ENCODE results near the gene OSTM1. TPM values are rescaled to one million over a fixed set of nuclear protein-coding genes. Genes with fewer than 3 reads are reported as not detected.

OSTM1 gene
- total and polyA plus RNA-seq, 2 experiments from 2014 or later = 17.4 to 28.1 TPM

DNA sequence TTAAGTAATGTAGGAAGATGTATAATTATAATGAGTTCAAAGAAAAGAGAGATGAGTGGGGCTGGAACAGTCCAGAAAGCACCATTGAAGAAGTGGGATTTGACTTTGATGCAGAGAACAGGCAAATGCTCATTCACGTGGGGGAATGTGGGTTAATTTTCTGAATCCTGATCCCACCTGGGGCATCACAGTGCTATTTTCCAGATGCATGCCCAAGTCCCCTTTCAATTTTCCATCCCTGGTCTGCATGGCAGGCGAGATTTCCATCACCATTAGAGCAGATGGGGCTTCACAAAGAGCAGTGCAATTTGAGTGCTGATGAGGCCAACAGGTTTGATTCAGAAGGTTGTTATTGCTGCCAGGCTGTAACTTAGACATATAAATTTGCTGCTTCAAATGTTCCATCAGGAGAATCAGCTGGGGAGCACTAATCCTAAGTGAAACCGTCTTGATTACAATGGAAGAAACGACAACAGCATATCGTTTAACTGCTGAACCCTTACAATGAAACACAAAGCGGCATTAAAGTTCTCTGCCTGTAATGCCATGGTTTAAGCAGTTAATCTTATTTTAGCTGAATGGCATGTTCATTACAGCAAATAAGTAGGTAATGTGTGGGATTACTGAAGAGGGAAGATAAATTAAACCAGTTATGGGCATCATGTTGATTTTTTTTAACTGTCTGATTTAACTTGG is 45.2 kb downstream of the OSTM1 start:
- H3K27me3 Mint-ChIP-seq (ENCODE audit: insufficient read depth, low read depth, poor library complexity) = peaks cover 4% of the 10 kb centered on the region
- ATAC-seq (no peak), DNase-seq (ENCODE audit: low spot score) (no peak)
- Histone ChIP-seq H3F3A (replicated peaks; ENCODE audit: low read depth) (no peaks in the 10 kb centered on the region), H2AFZ (no peak overlapping the region), H4K20me1 (replicated peaks; ENCODE audit: insufficient read depth) (no peaks in the 10 kb centered on the region), H3K27me3 (ENCODE audit: insufficient read depth) (no peaks in the 10 kb centered on the region), H3K4me2 (no peak overlapping the region), H3K4me1 (ENCODE audit: insufficient read depth) (no peaks in the 10 kb centered on the region), H3K4me3 (no peak overlapping the region), H3K9me2 (ENCODE audit: insufficient read depth) (no peaks in the 10 kb centered on the region), H3K79me2 (replicated peaks; ENCODE audit: insufficient read depth) (no peaks in the 10 kb centered on the region), H3K36me3 (ENCODE audit: insufficient read depth) (peaks cover 3% of the 10 kb centered on the region), H3K27ac (ENCODE audit: low read depth) (no peak overlapping the region)
- H3K4me1 Mint-ChIP-seq = peaks cover 2% of the 10 kb centered on the region; the same call in 2 of the 3 replicates
- no peak for TF ChIP-seq NANOG (IDR thresholded peaks at IDR 0.05; ENCODE audit: borderline replicate concordance)
- TF ChIP-seq CREB1 (CRISPR knock-in tag; IDR thresholded peaks at IDR 0.05; ENCODE audit: low read depth) = no peak
- no peak overlapping the region for H3K4me3 Mint-ChIP-seq
- H3K27ac Mint-ChIP-seq = no peak overlapping the region
- peaks cover 13% of the 10 kb centered on the region; the same call in 2 of the 3 replicates for H3K36me3 Mint-ChIP-seq (ENCODE audit: low read depth)
- H3K9me3 Mint-ChIP-seq = no peaks in the 10 kb centered on the region

DNA sequence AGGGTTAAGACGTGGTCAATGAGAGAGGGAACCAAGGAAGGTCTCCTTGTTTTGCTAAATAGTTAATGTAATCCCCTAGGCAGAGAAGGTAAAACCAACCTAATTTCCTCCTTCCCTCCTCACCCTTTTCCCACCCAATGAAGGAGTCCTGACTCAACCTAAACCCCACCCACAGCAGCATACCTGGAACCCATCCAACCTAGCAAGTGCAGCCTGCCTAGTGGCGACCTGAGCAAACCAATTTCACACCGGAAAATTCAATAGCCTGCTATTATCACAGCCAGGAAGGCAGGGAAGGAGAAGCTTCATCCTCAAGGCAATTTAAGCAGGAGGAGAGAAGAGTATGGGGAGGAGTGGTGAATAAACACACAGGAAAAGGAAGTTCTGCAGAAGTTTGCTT is 46.9 kb downstream of the OSTM1 start:
- no peaks in the 10 kb centered on the region for H4K20me1 ChIP-seq (replicated peaks; ENCODE audit: insufficient read depth)
- Mint-ChIP-seq H3K4me3 (no peak overlapping the region), H3K9me3 (no peaks in the 10 kb centered on the region), H3K36me3 (ENCODE audit: low read depth) (0 out of 3 replicates have a peak, but pooled peaks cover 3% of the 10 kb centered on the region), H3K27me3 (ENCODE audit: insufficient read depth, low read depth, poor library complexity) (peaks cover 4% of the 10 kb centered on the region), H3K27ac (no peak overlapping the region), H3K4me1 (peaks cover 2% of the 10 kb centered on the region; the same call in 2 of the 3 replicates)
- no peaks in the 10 kb centered on the region for H3F3A ChIP-seq (replicated peaks; ENCODE audit: low read depth)
- DNase-seq (ENCODE audit: low spot score) (peak; percentile 6), ATAC-seq (peak; percentile 66)
- H3K4me2 ChIP-seq = no peak overlapping the region
- H3K4me1 ChIP-seq (ENCODE audit: insufficient read depth) = no peaks in the 10 kb centered on the region
- no peaks in the 10 kb centered on the region for H3K27me3 ChIP-seq (ENCODE audit: insufficient read depth)
- H3K9me2 ChIP-seq (ENCODE audit: insufficient read depth) = no peaks in the 10 kb centered on the region
- 0 out of 2 replicates have a peak overlapping the region, but pooled peaks have one; percentile 7 for H3K27ac ChIP-seq (ENCODE audit: low read depth)
- no peak overlapping the region for H3K4me3 ChIP-seq
- H3K36me3 ChIP-seq (ENCODE audit: insufficient read depth) = no peaks in the 10 kb centered on the region
- H2AFZ ChIP-seq = no peak overlapping the region
- H3K79me2 ChIP-seq (replicated peaks; ENCODE audit: insufficient read depth) = no peaks in the 10 kb centered on the region
- TF ChIP-seq STAT1 (IDR thresholded peaks at IDR 0.05; ENCODE audit: unreplicated experiment) (no peak), EZH2 (IDR thresholded peaks at IDR 0.05; ENCODE audit: low read depth, unreplicated experiment) (no peak), ZNF331 (CRISPR knock-in tag; IDR thresholded peaks at IDR 0.05; ENCODE audit: low read depth) (no peak), NANOG (IDR thresholded peaks at IDR 0.05; ENCODE audit: borderline replicate concordance) (no peak), JUNB (IDR thresholded peaks at IDR 0.05; ENCODE audit: unreplicated experiment) (no peak), POLR2AphosphoS5 (IDR thresholded peaks at IDR 0.05; ENCODE audit: low read depth) (no peak), ZNF114 (CRISPR knock-in tag; IDR thresholded peaks at IDR 0.05) (no peak), CREB1 (CRISPR knock-in tag; IDR thresholded peaks at IDR 0.05; ENCODE audit: low read depth) (no peak), EZH2phosphoT487 (IDR thresholded peaks at IDR 0.05; ENCODE audit: unreplicated experiment) (no peak)
- TF ChIP-seq, protein P1, sequence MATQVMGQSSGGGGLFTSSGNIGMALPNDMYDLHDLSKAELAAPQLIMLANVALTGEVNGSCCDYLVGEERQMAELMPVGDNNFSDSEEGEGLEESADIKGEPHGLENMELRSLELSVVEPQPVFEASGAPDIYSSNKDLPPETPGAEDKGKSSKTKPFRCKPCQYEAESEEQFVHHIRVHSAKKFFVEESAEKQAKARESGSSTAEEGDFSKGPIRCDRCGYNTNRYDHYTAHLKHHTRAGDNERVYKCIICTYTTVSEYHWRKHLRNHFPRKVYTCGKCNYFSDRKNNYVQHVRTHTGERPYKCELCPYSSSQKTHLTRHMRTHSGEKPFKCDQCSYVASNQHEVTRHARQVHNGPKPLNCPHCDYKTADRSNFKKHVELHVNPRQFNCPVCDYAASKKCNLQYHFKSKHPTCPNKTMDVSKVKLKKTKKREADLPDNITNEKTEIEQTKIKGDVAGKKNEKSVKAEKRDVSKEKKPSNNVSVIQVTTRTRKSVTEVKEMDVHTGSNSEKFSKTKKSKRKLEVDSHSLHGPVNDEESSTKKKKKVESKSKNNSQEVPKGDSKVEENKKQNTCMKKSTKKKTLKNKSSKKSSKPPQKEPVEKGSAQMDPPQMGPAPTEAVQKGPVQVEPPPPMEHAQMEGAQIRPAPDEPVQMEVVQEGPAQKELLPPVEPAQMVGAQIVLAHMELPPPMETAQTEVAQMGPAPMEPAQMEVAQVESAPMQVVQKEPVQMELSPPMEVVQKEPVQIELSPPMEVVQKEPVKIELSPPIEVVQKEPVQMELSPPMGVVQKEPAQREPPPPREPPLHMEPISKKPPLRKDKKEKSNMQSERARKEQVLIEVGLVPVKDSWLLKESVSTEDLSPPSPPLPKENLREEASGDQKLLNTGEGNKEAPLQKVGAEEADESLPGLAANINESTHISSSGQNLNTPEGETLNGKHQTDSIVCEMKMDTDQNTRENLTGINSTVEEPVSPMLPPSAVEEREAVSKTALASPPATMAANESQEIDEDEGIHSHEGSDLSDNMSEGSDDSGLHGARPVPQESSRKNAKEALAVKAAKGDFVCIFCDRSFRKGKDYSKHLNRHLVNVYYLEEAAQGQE (IDR thresholded peaks at IDR 0.05; ENCODE audit: unreplicated experiment) = no peak
- TF ChIP-seq, protein P2, sequence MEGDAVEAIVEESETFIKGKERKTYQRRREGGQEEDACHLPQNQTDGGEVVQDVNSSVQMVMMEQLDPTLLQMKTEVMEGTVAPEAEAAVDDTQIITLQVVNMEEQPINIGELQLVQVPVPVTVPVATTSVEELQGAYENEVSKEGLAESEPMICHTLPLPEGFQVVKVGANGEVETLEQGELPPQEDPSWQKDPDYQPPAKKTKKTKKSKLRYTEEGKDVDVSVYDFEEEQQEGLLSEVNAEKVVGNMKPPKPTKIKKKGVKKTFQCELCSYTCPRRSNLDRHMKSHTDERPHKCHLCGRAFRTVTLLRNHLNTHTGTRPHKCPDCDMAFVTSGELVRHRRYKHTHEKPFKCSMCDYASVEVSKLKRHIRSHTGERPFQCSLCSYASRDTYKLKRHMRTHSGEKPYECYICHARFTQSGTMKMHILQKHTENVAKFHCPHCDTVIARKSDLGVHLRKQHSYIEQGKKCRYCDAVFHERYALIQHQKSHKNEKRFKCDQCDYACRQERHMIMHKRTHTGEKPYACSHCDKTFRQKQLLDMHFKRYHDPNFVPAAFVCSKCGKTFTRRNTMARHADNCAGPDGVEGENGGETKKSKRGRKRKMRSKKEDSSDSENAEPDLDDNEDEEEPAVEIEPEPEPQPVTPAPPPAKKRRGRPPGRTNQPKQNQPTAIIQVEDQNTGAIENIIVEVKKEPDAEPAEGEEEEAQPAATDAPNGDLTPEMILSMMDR (conservative IDR thresholded peaks at IDR 0.05; ENCODE audit: low read depth in 2 of 2) = no peak
- TF ChIP-seq, protein P3, sequence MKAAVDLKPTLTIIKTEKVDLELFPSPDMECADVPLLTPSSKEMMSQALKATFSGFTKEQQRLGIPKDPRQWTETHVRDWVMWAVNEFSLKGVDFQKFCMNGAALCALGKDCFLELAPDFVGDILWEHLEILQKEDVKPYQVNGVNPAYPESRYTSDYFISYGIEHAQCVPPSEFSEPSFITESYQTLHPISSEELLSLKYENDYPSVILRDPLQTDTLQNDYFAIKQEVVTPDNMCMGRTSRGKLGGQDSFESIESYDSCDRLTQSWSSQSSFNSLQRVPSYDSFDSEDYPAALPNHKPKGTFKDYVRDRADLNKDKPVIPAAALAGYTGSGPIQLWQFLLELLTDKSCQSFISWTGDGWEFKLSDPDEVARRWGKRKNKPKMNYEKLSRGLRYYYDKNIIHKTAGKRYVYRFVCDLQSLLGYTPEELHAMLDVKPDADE (IDR thresholded peaks at IDR 0.05) = no peak

Measured in GM23338 (cell line).